ENCODE measurements around the gene USP4. TPM values are rescaled to one million over a fixed set of nuclear protein-coding genes. Genes with fewer than 3 reads are reported as not detected.
"Not testable (repeated sequence)": the region's sequence is repeated elsewhere in the genome, so short reads cannot be mapped to it uniquely, and the experiment has no call there.

The USP4 gene
- total and polyA plus RNA-seq, 2 donors from 2014 or later = 28.5 to 72.5 TPM

GRCh38 chr3:49253512-49253911 lies 86.3 kb downstream of the USP4 start:
- no peak overlapping the region for H3K9ac ChIP-seq (ENCODE audit: low read length in 3 of 3)
- H3K9me3 ChIP-seq (ENCODE audit: control insufficient read depth in 2 of 3, insufficient read depth in 1 of 3, low read length in 3 of 3) = no peaks in the 10 kb centered on the region
- H3K4me1 ChIP-seq (ENCODE audit: control insufficient read depth in 2 of 3, insufficient read depth in 2 of 3, low read depth in 1 of 3, low read length in 3 of 3) = no peaks in the 10 kb centered on the region
- H3K27me3 ChIP-seq (ENCODE audit: control insufficient read depth, insufficient read depth, low read length) = no peaks in the 10 kb centered on the region
- TF ChIP-seq CTCF (IDR thresholded peaks at IDR 0.05; ENCODE audit: borderline replicate concordance, extremely low read depth, insufficient read depth) = no peak
- DNase-seq (no peak), FAIRE-seq (no peak)
- intact Hi-C loops (cut with DNase I) = no loop called here
- H3K4me3 ChIP-seq (ENCODE audit: low read length in 3 of 3) = no peak overlapping the region
- no peaks in the 10 kb centered on the region for H3K36me3 ChIP-seq (ENCODE audit: control insufficient read depth in 2 of 3, insufficient read depth in 3 of 3, low read length in 3 of 3)
- no peak overlapping the region for H3K27ac ChIP-seq (ENCODE audit: low read depth in 2 of 2, low read length in 2 of 2)

- no peak overlapping the region for H3K4me3 ChIP-seq (ENCODE audit: low read length in 3 of 3)
- H3K9me3 ChIP-seq (ENCODE audit: control insufficient read depth in 2 of 3, insufficient read depth in 1 of 3, low read length in 3 of 3) = no peaks in the 10 kb centered on the region
- H3K9ac ChIP-seq (ENCODE audit: low read length in 3 of 3) = no peak overlapping the region
- no peak for FAIRE-seq
- intact Hi-C loops (cut with DNase I) = no loop called here
- no peaks in the 10 kb centered on the region for H3K27me3 ChIP-seq (ENCODE audit: control insufficient read depth, insufficient read depth, low read length)
- no peak for TF ChIP-seq CTCF (IDR thresholded peaks at IDR 0.05; ENCODE audit: borderline replicate concordance, extremely low read depth, insufficient read depth)
- no peak for DNase-seq
- H3K36me3 ChIP-seq (ENCODE audit: control insufficient read depth in 2 of 3, insufficient read depth in 3 of 3, low read length in 3 of 3) = no peaks in the 10 kb centered on the region
- H3K27ac ChIP-seq (ENCODE audit: low read depth in 2 of 2, low read length in 2 of 2) = no peak overlapping the region
- H3K4me1 ChIP-seq (ENCODE audit: control insufficient read depth in 2 of 3, insufficient read depth in 2 of 3, low read depth in 1 of 3, low read length in 3 of 3) = no peaks in the 10 kb centered on the region
These were observed 91.0 kb downstream of the USP4 start for GRCh38 chr3:49248840-49249227.

GRCh38 chr3:49244581-49245205 lies 95.2 kb downstream of the USP4 start:
- intact Hi-C loops (cut with DNase I) = no loop called here
- Histone ChIP-seq H3K4me3 (ENCODE audit: low read length in 3 of 3) (no peak overlapping the region), H3K9ac (ENCODE audit: low read length in 3 of 3) (no peak overlapping the region), H3K4me1 (ENCODE audit: control insufficient read depth in 2 of 3, insufficient read depth in 2 of 3, low read depth in 1 of 3, low read length in 3 of 3) (no peaks in the 10 kb centered on the region), H3K36me3 (ENCODE audit: control insufficient read depth in 2 of 3, insufficient read depth in 3 of 3, low read length in 3 of 3) (no peaks in the 10 kb centered on the region), H3K27me3 (ENCODE audit: control insufficient read depth, insufficient read depth, low read length) (no peaks in the 10 kb centered on the region), H3K27ac (ENCODE audit: low read depth in 2 of 2, low read length in 2 of 2) (no peak overlapping the region), H3K9me3 (ENCODE audit: control insufficient read depth in 2 of 3, insufficient read depth in 1 of 3, low read length in 3 of 3) (no peaks in the 10 kb centered on the region)
- no peak for FAIRE-seq
- DNase-seq = no peak
- no peak for TF ChIP-seq CTCF (IDR thresholded peaks at IDR 0.05; ENCODE audit: borderline replicate concordance, extremely low read depth, insufficient read depth)

- H3K4me3 ChIP-seq (ENCODE audit: low read length in 3 of 3); DNase-seq; H3K36me3 ChIP-seq (ENCODE audit: control insufficient read depth in 2 of 3, insufficient read depth in 3 of 3, low read length in 3 of 3); H3K27me3 ChIP-seq (ENCODE audit: control insufficient read depth, insufficient read depth, low read length); intact Hi-C loops (cut with DNase I); H3K9me3 ChIP-seq (ENCODE audit: control insufficient read depth in 2 of 3, insufficient read depth in 1 of 3, low read length in 3 of 3); H3K4me1 ChIP-seq (ENCODE audit: control insufficient read depth in 2 of 3, insufficient read depth in 2 of 3, low read depth in 1 of 3, low read length in 3 of 3); FAIRE-seq; H3K9ac ChIP-seq (ENCODE audit: low read length in 3 of 3); H3K27ac ChIP-seq (ENCODE audit: low read depth in 2 of 2, low read length in 2 of 2): not testable (repeated sequence)
These were observed 99.8 kb downstream of the USP4 start for GRCh38 chr3:49240091-49240490.
